K562 (cell line): ENCODE data around the gene HARS1. TPM values are rescaled to one million over a fixed set of nuclear protein-coding genes. Genes with fewer than 3 reads are reported as not detected.

Experiments
- ATAC-seq: fragments of 200-7000 bp; cut with Tn5 transposase; 3 replicates; pipeline ENCODE4 v1.9.1; 2020; ENCODE audit warnings: moderate library complexity
- BruUV-seq: library from RNA; stranded (reverse); fragments of 400-500 nt; replicated peaks from 2 replicates; lab custom pipeline; 2021; lab: Mats Ljungman, UMichigan
- CTCF ChIA-PET: fragments of 300-600 bp; formaldehyde crosslinking; extraction: SDS; loops from one replicate; lab custom pipeline; 2021; ENCODE audit warnings: low intra/inter-chr PET ratio; lab: Yijun Ruan, JAX
- POLR2A ChIA-PET: fragments of 300-600, 350-650 bp; sonication (Branson Sonifier 250); formaldehyde crosslinking; extraction: SDS; loops from one replicate; lab custom pipeline; 2021; ENCODE audit warnings: antibody characterized with exemption, inconsistent platforms; lab: Yijun Ruan, JAX
- DNase-seq, 4 experiments: peaks; one replicate each; pipeline versions ENCODE4 v3.0.0 to v3.0.0-alpha.2; 2011 to 2018; ENCODE audit warnings: low spot score in 3 of 4, mixed read lengths in 3 of 4; ENCODE audit errors: extremely low read depth in 1 of 4
- FAIRE-seq: peaks from 2 replicates; lab custom pipeline; 2011; peaks lifted over from hg19 to GRCh38; lab: Jason Lieb, UNC
- H2AFZ ChIP-seq: 2 replicates; pipeline ENCODE4 v1.6.0; 2011; ENCODE audit warnings: low read depth, low read length, control low read depth, inconsistent platforms
- H3K27ac ChIP-seq: fragments of 200-600 bp; 3 replicates; pipeline ENCODE4 v1.8.0; 2011; ENCODE audit warnings: low read depth, mild to moderate bottlenecking, control low read depth, inconsistent platforms, low read length, moderate library complexity, mixed read lengths; ENCODE audit errors: extremely low read depth
- H3K27me3 ChIP-seq, 2 experiments: fragments of 300-600 bp in 1 of 2; 2 replicates in 1 of 2; 3 replicates in 1 of 2; pipeline versions ENCODE4 v1.6.0 to v1.8.0; 2011; ENCODE audit warnings: inconsistent platforms in 2 of 2, low read length in 2 of 2, mild to moderate bottlenecking in 1 of 2, mixed read lengths in 1 of 2, moderate library complexity in 1 of 2; ENCODE audit not compliant: control insufficient read depth in 2 of 2, insufficient read depth in 2 of 2
- H3K36me3 ChIP-seq: fragments of 300-600 bp; 3 replicates; pipeline ENCODE4 v1.8.0; 2011; ENCODE audit warnings: mild to moderate bottlenecking, low read length, inconsistent platforms; ENCODE audit not compliant: control insufficient read depth, insufficient read depth
- H3K4me1 ChIP-seq, 2 experiments: fragments of 200-600 bp in 1 of 2; replicated peaks in 1 of 2; 2 replicates in 1 of 2; 3 replicates in 1 of 2; pipeline versions ENCODE4 v1.5.1 to v1.8.0; 2011; ENCODE audit warnings: inconsistent platforms in 2 of 2, low read length in 2 of 2, mild to moderate bottlenecking in 1 of 2, mixed read lengths in 1 of 2, moderate library complexity in 1 of 2; ENCODE audit not compliant: control insufficient read depth in 2 of 2, insufficient read depth in 2 of 2
- H3K4me2 ChIP-seq: 2 replicates; pipeline ENCODE4 v1.6.1; 2011; ENCODE audit warnings: low read length, control low read depth, inconsistent platforms, mixed read lengths; ENCODE audit not compliant: insufficient read depth
- H3K4me3 ChIP-seq: fragments of 200-600 bp; sonication (generic), shearing (Covaris generic); 2 replicates; pipeline ENCODE4 v1.5.1; 2016; ENCODE audit warnings: control low read depth, inconsistent platforms
- H3K79me2 ChIP-seq: fragments of 200-600 bp; 3 replicates; pipeline ENCODE4 v1.8.0; 2011; ENCODE audit warnings: low read length, inconsistent platforms; ENCODE audit not compliant: control insufficient read depth, insufficient read depth
- H3K9ac ChIP-seq, 2 experiments: 2 replicates each; pipeline versions ENCODE4 v1.6.0 to v1.6.1; 2011; ENCODE audit warnings: low read depth in 2 of 2, low read length in 2 of 2, control low read depth in 1 of 2, inconsistent platforms in 1 of 2, mild to moderate bottlenecking in 1 of 2, mixed read lengths in 1 of 2; ENCODE audit not compliant: insufficient read depth in 1 of 2
- H3K9me1 ChIP-seq: one replicate; pipeline ENCODE4 v1.6.0; 2011; ENCODE audit warnings: inconsistent platforms, mild to moderate bottlenecking, low read length, moderate library complexity; ENCODE audit not compliant: control insufficient read depth, insufficient read depth
- H3K9me3 ChIP-seq: replicated peaks from 2 replicates; pipeline ENCODE4 v1.5.1; 2011; ENCODE audit warnings: low read depth, low read length, inconsistent platforms; ENCODE audit not compliant: control insufficient read depth, insufficient read depth
- H4K20me1 ChIP-seq: replicated peaks from 2 replicates; pipeline ENCODE4 v1.6.1; 2011; ENCODE audit warnings: low read length, inconsistent platforms, mixed read lengths; ENCODE audit not compliant: control insufficient read depth, insufficient read depth
- MLLT1 ChIP-seq, 2 experiments: fragments of 450-650 bp; IDR thresholded peaks; 2 replicates each; pipeline ENCODE4 v1.6.1; 2016
- POLR3A ChIP-seq: IDR thresholded peaks from 2 replicates; pipeline ENCODE4 v1.6.1; 2011; ENCODE audit warnings: borderline replicate concordance, mild to moderate bottlenecking, moderate library complexity; ENCODE audit not compliant: insufficient read length, insufficient read depth; ENCODE audit errors: extremely low read depth
- ZBTB33 ChIP-seq: sonication (generic); formaldehyde crosslinking; IDR thresholded peaks from 2 replicates; pipeline ENCODE4 v1.8.1; 2023; ENCODE audit warnings: mild to moderate bottlenecking, missing genetic modification reagents
- ZSCAN32 ChIP-seq: fragments of 450-650 bp; formaldehyde crosslinking; IDR thresholded peaks from 2 replicates; pipeline ENCODE4 v1.4.0; 2020; ENCODE audit warnings: mild to moderate bottlenecking, moderate library complexity
- WGBS: fragments of 100-300 bp; shearing (Covaris generic); methylation state at CpG from one replicate; pipeline ENCODE4 v1.1.6; 2016; ENCODE audit warnings: low coverage, mixed read lengths; ENCODE audit not compliant: insufficient coverage; ENCODE audit errors: missing lambda C conversion rate; 5-methylcytosine and 5-hydroxymethylcytosine counted together
- in situ Hi-C: fragments of 300-500 bp; cut with MboI; formaldehyde crosslinking; loops from 4 replicates; pipeline ENCODE4 v1.15.0; 2018; ENCODE audit warnings: inconsistent platforms, mixed read lengths
- intact Hi-C: fragments of 100-400 bp; cut with micrococcal nuclease; formaldehyde crosslinking; loops from 2 replicates; pipeline ENCODE4 v1.14.2; 2022
- polyA plus RNA-seq, 8 experiments: library from polyadenylated mRNA; depleted of rRNA in 4 of 8; stranded (reverse) in 5 of 8; unstranded in 3 of 8; fragments of >200 nt; fragmentation: Nextera tagmentation in 2 of 8; fragmentation: Illumina TruSeq in 1 of 8; extraction: Ambion mirVana in 2 of 8; extraction: Trizol in 1 of 8; gene quantifications; 2 replicates each; pipeline versions ENCODE4 v1.2.1 to v1.2.3, GENCODE V29; 2011 to 2014; ENCODE audit warnings: inconsistent platforms in 1 of 8, missing spikeins in 1 of 8
- total RNA-seq, 7 experiments: library from RNA; depleted of rRNA in 6 of 7; stranded (reverse); fragments of >200 nt in 6 of 7; fragmentation: Illumina TruSeq in 2 of 7; extraction: Trizol in 2 of 7; gene quantifications; 2 replicates each; pipeline versions ENCODE4 v1.2.1 to v1.2.3, GENCODE V29; 2011 to 2021; ENCODE audit warnings: low replicate concordance in 1 of 7

The HARS1 gene
- total and polyA plus RNA-seq, 9 of the 15 experiments (the other 6 are each of a cell fraction or from before 2014, with no cell fraction given): 13.5 to 88.5 (median 75.2) TPM

GRCh38 chr5:140658870-140659269, 32.3 kb downstream of the HARS1 start:
- no peak for ATAC-seq
- intact Hi-C loops: no loop called here
- peaks cover 88% of the 10 kb centered on the region for H3K36me3 ChIP-seq
- no peaks in the 10 kb centered on the region for H4K20me1 ChIP-seq
- DNase-seq: no peak
- no peak overlapping the region for H3K9ac ChIP-seq
- no peaks in the 10 kb centered on the region for H3K79me2 ChIP-seq
- in situ Hi-C loops: no loop called here
- 95% methylated on average over 16 of the region's 17 CpGs for WGBS
- H3K9me1 ChIP-seq: no peaks in the 10 kb centered on the region
- no peak overlapping the region for H3K4me3 ChIP-seq
- no TSS peak for BruUV-seq
- CTCF ChIA-PET: no interaction called here
- no peak overlapping the region for H3K4me2 ChIP-seq
- no peak overlapping the region for H3K27ac ChIP-seq
- peaks cover 0 to 3% of the 10 kb centered on the region in 2 experiments; a peak in 3 of 5 replicates for H3K4me1 ChIP-seq
- H3K27me3 ChIP-seq: no peaks in the 10 kb centered on the region
- H2AFZ ChIP-seq: no peak overlapping the region
- no peaks in the 10 kb centered on the region for H3K9me3 ChIP-seq
- TF ChIP-seq ZSCAN32 (CRISPR knock-in tag) (no peak), ZBTB33 (CRISPR knock-in tag) (no peak), POLR3A (no peak), MLLT1 (IDR thresholded peaks at IDR 0.05) (0 out of 4 replicates have a peak, but pooled peaks of 1 of the 2 experiments have one; percentile 34)
- TF ChIP-seq, all 486 proteins: peak for 1
- no peak for FAIRE-seq
- POLR2A ChIA-PET: interaction anchor here (1.2 to 4.2 kb wide), 4 partner anchors 12 to 32 kb away, joined by 3 to 25 read pairs (median 4); partner anchors contain the start of genes HARS1, HARS2, IK and NDUFA2
